ENCODE measurements around the gene EVI5L.
"Not testable (repeated sequence)": the region's sequence is repeated elsewhere in the genome, so short reads cannot be mapped to it uniquely, and the experiment has no call there.

Gene EVI5L

GRCh38 chr19:7829561-7830271 lies at the start of gene EVI5L:
Gene EVI5L (plus strand): TSS chr19:7830218. CDS start chr19:7846543, 16,325 bp downstream.
- peak; percentile 98 to 99 for DNase-seq (ENCODE audit: low read depth in 2 of 2)

- DNase-seq (ENCODE audit: low read depth in 2 of 2) = no peak
Observed at GRCh38 chr19:7781157-7781556, 48.9 kb upstream of the EVI5L start.

GRCh38 chr19:7783991-7784423 lies 46.0 kb upstream of the EVI5L start:
- DNase-seq (ENCODE audit: low read depth in 2 of 2) = no peak

- no peak for DNase-seq (ENCODE audit: low read depth in 2 of 2)
Observed at GRCh38 chr19:7784856-7785255, 45.2 kb upstream of the EVI5L start.

- no peak for DNase-seq (ENCODE audit: low read depth in 2 of 2)
Observed at GRCh38 chr19:7787141-7787540, 42.9 kb upstream of the EVI5L start.

GRCh38 chr19:7787602-7788177 lies 42.3 kb upstream of the EVI5L start:
- DNase-seq (ENCODE audit: low read depth in 2 of 2) = no peak

GRCh38 chr19:7788178-7788932 lies 41.7 kb upstream of the EVI5L start:
- no peak for DNase-seq (ENCODE audit: low read depth in 2 of 2)

- DNase-seq (ENCODE audit: low read depth in 2 of 2) = no peak
Observed at GRCh38 chr19:7788933-7789323, 41.1 kb upstream of the EVI5L start.

- no peak for DNase-seq (ENCODE audit: low read depth in 2 of 2)
Observed at GRCh38 chr19:7789447-7789846, 40.6 kb upstream of the EVI5L start.

GRCh38 chr19:7790416-7790815 lies 39.6 kb upstream of the EVI5L start:
- DNase-seq (ENCODE audit: low read depth in 2 of 2) = no peak

- no peak for DNase-seq (ENCODE audit: low read depth in 2 of 2)
Observed at GRCh38 chr19:7792281-7792680, 37.7 kb upstream of the EVI5L start.

GRCh38 chr19:7792701-7793100 lies 37.3 kb upstream of the EVI5L start:
- DNase-seq (ENCODE audit: low read depth in 2 of 2) = not testable (repeated sequence)

GRCh38 chr19:7793493-7793892 lies 36.5 kb upstream of the EVI5L start:
- no peak for DNase-seq (ENCODE audit: low read depth in 2 of 2)

GRCh38 chr19:7795555-7796161 lies 34.4 kb upstream of the EVI5L start:
- DNase-seq (ENCODE audit: low read depth in 2 of 2) = no peak

- DNase-seq (ENCODE audit: low read depth in 2 of 2) = peak; percentile 33 to 56
Observed at GRCh38 chr19:7799640-7800355, 30.2 kb upstream of the EVI5L start.

GRCh38 chr19:7801020-7801570 lies 28.9 kb upstream of the EVI5L start:
- DNase-seq (ENCODE audit: low read depth in 2 of 2) = no peak

GRCh38 chr19:7806234-7806633 lies 23.8 kb upstream of the EVI5L start:
- DNase-seq (ENCODE audit: low read depth in 2 of 2) = no peak

GRCh38 chr19:7806876-7807275 lies 23.1 kb upstream of the EVI5L start:
- no peak for DNase-seq (ENCODE audit: low read depth in 2 of 2)

GRCh38 chr19:7808108-7808507 lies 21.9 kb upstream of the EVI5L start:
- DNase-seq (ENCODE audit: low read depth in 2 of 2) = no peak

GRCh38 chr19:7811989-7812388 lies 18.0 kb upstream of the EVI5L start:
- DNase-seq (ENCODE audit: low read depth in 2 of 2) = no peak

GRCh38 chr19:7815325-7815724 lies 14.7 kb upstream of the EVI5L start:
- no peak for DNase-seq (ENCODE audit: low read depth in 2 of 2)

All from stimulated activated CD4-positive, alpha-beta T cell treated with anti-CD3 and anti-CD28 coated beads, Interleukin-12 subunit alpha, Interleukin-12 subunit beta, amount 100 ng/mL, for 24 hours (primary cell).